Stimulated activated CD8-positive, alpha-beta memory T cell treated with anti-CD3 and anti-CD28 coated beads, Interleukin-12 subunit alpha, Interleukin-12 subunit beta, amount 100 ng/mL, for 24 hours (primary cell): ENCODE results near the gene CCDC70.

Experiments used
- DNase-seq: peaks from one replicate; pipeline ENCODE4 v3.0.0-alpha.2; 2020; ENCODE audit errors: extremely low read depth

Gene CCDC70

GRCh38 chr13:51829568-51829899, 32.2 kb upstream of the CCDC70 start:
- DNase-seq = no peak

- DNase-seq = no peak
Measured at GRCh38 chr13:51831519-51831918, 30.2 kb upstream of the CCDC70 start.

DNA sequence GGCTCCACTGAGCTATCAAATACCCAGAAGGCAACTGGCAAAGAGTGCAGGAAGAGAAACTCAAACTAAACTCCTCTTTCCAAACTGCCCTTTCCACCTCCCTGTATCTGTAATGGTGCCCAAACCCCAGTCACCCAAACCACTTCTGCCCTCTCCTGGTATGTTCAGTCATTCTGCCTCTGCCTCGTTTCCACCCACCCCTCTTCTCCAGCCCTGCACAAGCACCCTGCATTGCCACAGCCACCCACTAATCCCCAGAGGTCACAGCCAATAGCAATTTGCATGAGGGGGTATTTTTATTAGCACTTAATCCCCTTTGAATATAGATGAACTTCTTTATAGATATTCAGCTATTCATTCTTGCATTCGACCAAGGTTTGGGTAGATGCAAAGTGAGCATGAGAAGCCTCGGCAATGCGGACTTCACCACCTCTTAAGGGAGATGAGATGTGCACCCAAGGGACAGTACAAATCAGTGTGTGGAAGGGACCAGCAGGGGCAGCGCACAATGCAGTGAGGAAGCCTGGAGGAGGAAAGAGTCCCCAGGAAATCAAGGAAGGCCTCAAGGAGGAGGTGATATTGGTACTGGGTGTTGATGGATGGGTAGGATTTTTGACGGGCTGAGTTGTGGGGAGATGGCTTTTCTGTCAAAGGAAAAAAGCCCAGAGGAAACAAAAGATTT, 29.2 kb upstream of the CCDC70 start:
- no peak for DNase-seq

GRCh38 chr13:51833980-51834379, 27.8 kb upstream of the CCDC70 start:
- DNase-seq = no peak

GRCh38 chr13:51834581-51835171, 27.1 kb upstream of the CCDC70 start:
- no peak for DNase-seq

- DNase-seq = no peak
Measured at GRCh38 chr13:51837016-51837415, 24.8 kb upstream of the CCDC70 start.

DNA sequence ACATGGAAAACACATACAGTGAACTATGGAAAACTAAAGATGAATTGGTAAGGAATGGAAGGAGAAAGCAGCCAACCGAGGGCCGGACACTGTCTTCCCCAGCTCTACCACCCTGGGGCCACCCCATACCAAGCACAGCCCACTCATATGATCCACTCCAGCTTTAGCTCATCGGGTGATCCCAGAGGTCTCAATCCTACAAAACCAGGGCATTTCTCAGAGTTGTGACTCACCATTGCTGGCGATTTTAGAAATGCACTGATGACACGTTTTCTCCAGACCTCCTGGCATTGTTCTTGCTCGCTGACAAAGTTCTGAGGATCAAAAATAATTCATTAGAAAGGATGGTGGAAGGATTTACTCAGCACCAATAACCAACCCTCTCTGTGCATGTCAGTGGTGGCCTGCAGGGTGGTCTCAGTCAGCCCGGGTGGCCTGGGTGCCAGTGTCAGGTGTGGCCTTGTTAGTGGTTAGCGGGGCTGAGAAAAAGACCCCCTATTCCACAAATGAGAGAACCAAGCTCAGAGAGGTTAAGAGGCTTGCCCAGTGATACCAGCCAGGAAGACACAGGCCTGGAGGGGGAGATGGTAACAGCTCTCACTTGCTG, 23.4 kb upstream of the CCDC70 start:
- DNase-seq = no peak

DNA sequence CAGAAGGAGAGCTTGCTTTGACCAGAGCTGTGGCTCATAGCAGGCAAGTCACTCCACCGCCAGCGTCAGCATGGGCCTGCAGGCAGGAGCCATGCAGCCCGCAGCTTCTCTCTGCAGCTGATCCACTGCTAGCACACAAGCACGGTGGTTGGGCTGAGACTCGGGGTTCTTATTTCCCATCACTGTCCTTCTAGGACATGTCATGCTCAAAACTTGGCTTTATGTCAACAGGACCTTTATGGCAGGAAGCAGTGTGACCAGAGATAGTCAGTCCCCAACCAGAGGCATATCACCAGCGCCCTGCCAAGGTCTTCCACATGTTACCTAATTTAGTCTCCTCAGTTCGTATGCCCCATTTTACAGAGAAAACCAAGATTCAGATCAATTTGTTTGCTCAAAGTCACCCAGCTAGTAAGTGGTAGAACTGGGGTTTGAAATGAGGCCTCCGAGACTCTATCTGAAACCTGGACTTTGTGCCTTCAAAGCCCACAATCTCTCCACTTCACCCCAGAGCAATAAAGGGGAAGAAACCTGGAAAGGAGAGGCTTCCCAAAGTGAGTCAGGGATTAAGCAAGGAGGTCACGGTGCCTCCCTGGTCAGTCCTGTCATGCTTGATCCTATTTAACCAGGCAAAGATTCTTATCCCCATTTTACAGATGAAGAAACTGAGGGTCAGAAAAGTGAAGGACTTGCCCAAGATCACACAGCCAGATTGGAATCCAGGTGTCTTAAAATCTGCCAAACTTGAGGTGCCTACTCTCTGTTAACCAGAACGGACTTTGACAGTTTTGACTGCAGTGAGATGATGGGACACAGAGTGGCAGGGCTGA, 21.8 kb upstream of the CCDC70 start:
- no peak for DNase-seq

DNA sequence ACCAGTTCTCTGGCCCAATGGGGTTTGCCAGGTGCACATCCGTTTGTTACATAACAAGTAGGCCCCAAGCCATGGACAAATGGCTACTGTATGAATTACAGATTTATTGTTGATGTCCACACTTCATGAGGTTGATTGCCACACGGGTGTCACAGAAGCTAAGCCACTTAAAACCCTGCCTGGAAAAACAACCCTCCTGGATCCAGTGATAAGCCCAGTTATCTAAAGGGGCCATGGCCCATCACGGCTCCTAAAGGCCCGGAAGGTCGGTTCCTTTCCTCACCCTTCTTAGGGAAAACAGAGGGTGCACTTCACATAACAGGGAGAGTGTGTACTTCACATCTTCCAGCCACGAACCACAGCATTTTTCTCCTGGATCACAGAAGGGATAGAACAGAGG, 20.9 kb upstream of the CCDC70 start:
- no peak for DNase-seq

GRCh38 chr13:51841732-51842131, 20.0 kb upstream of the CCDC70 start:
- no peak for DNase-seq

GRCh38 chr13:51843529-51843928, 18.2 kb upstream of the CCDC70 start:
- DNase-seq = no peak

GRCh38 chr13:51844862-51845573, 16.8 kb upstream of the CCDC70 start, which contains the start of gene TMEM272:
TSS of gene TMEM272 (minus strand) at chr13:51845177. CDS start at chr13:51838530, 6,647 bp downstream.
- DNase-seq = no peak

- DNase-seq = no peak
Measured at GRCh38 chr13:51845574-51846318, 16.0 kb upstream of the CCDC70 start.

- no peak for DNase-seq
Measured at GRCh38 chr13:51846756-51847155, 15.0 kb upstream of the CCDC70 start.

DNA sequence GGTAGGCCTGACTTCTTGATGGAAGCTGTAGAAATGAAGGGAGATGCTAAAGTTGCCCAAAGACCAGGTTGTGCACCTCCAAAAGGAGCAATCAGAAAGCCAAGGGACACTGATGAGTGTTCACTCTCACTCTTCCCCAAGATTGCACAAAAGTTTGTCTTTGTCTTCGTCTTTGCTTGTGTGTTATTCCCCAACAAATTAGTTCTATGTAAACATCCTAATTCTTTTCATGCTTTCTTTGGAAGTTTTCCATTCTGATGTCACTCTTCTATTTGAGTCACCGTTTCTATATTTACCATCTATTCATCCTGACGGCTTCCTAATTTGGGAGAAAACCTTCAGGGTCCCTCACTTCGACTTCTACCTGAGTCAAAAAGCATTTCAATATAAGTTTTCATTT, 13.1 kb upstream of the CCDC70 start:
- no peak for DNase-seq

- DNase-seq = no peak
Measured at GRCh38 chr13:51849145-51850101, 12.3 kb upstream of the CCDC70 start.

GRCh38 chr13:51856027-51856736, 5.6 kb upstream of the CCDC70 start:
- DNase-seq = no peak

GRCh38 chr13:51856998-51857397, 4.8 kb upstream of the CCDC70 start:
- DNase-seq = no peak
